HG03521 (cell line): Measurements from ENCODE around the gene PPP1R14B.

Experiments used
- ATAC-seq: cut with Tn5 transposase; IDR thresholded peaks from one replicate; pipeline ENCODE4 v1.9.1; 2021; ENCODE audit warnings: mild to moderate bottlenecking, moderate library complexity; ENCODE audit not compliant: unreplicated experiment

PPP1R14B gene

DNA sequence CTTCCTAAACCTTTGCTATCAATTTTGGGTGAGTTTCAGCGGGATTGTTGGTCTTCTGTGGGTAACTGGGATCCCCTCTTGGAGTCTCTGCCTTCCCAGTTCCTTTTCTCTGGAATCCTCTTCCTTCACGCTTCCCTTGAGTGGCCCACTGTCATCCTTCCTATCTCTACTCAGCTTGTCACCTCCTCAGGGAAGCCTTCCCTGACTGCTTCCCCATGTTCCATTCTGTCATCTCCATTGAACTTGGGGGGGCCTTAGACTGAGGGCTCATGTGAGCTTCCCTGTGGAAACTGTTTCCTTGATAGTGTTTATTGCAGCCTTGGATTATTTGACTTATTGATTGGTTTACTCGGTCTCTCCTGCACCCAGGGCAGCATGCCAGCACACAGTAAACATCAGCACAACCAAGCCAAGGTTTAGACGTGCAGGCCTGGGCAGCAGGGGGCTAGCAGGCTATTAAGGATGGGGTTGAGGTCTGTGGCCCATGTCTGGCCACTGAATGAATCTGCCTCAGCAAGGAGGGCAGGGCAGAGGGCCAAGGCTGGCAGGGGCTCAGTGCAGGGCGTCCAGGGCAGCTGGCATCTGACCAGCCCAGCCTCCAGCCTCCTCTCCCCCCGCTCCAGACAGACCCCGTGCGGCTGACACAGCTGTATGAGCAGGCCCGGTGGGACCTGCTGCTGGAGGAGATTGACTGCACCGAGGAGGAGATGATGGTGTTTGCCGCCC is 28.0 kb downstream of the PPP1R14B start:
- ATAC-seq = no peak

DNA sequence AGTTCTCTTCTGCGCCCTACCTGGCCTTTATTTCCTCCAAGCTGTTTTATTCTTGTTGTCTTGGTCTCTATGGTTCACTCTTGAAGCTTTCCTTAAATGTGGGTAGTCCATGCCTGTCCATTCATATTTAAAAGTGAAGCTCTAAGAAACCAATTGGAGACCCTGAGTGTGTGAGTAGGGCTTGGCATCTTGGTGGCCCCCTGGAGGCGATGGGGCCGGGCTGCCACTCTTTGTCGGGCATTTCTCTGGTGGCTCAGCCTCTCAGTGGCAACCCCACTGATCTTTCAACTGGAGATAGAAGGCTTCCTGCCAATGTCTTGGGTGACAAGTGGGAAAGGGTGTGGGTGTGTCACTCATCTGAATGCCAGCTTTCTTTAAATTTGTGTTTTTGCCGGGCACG is 29.9 kb downstream of the PPP1R14B start:
- no peak for ATAC-seq

DNA sequence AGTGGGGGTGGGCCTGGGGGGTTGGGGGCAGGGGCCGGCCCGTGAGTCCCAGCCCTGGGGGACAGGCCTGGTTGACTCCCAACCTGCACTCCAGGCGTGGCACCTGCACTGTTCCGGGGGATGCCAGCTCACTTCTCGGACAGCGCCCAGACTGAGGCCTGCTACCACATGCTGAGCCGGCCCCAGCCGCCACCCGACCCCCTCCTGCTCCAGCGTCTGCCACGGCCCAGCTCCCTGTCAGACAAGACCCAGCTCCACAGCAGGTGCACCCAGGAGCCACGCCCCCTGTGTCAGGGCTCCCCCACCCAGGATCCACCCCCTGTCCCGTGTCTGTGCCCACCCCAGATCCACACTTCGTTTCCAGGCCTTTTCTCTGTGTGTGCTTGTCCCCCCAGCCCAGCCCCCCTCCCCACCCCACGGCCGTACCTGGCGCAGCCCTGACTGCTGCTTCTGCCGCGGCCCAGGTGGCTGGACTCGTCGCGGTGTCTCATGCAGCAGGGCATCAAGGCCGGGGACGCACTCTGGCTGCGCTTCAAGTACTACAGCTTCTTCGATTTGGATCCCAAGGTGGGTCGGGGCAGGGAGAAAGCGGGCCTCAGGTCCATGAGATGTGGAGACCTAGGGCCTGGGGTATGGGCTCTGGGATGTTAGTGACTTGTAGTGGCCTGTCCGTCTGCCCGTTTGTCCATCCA is 35.4 kb downstream of the PPP1R14B start:
- no peak for ATAC-seq

DNA sequence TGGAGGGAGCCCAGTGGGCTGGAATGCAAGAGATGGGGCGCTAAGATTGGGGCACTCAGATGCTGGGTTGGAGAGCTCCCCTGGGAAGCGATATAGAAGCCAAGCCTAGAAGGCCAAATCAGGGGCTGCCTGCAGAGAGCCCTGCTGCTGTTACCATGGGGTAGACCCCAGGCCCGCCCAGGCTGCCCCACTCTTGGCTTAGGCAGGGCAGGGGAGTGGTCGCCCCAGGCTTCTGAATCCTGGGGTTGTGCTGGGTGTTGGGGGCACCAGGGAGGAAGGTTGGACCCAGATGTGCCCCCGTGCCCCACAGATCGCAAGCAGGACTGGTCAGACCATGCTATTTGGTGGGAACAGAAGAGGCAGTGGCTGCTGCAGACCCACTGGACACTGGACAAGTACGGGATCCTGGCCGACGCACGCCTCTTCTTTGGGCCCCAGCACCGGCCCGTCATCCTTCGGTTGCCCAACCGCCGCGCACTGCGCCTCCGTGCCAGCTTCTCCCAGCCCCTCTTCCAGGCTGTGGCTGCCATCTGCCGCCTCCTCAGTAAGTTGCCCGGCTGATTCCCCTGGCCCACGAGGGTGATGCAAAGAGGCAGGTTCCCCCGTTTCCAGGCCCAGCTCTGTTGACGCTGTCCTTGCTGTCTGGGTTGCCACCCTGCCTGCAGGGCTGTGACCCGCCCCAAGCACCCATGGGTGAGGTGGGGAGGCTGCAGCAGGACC is 36.3 kb downstream of the PPP1R14B start:
- ATAC-seq = no peak

DNA sequence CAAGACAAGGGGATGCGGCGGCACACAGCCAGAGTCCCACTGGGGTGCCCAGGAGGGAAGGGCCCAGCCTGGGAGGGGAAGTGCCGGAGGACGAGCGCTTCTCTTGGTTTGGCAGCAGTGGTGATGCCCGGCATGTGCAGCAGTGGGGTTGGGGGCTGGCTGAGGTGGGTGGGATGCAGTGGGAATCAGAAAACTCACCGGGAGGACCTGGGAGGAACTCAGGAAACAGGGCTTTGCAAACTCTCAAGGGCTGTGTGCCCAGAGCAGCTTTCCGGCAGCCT is 37.2 kb downstream of the PPP1R14B start:
- ATAC-seq = no peak

DNA sequence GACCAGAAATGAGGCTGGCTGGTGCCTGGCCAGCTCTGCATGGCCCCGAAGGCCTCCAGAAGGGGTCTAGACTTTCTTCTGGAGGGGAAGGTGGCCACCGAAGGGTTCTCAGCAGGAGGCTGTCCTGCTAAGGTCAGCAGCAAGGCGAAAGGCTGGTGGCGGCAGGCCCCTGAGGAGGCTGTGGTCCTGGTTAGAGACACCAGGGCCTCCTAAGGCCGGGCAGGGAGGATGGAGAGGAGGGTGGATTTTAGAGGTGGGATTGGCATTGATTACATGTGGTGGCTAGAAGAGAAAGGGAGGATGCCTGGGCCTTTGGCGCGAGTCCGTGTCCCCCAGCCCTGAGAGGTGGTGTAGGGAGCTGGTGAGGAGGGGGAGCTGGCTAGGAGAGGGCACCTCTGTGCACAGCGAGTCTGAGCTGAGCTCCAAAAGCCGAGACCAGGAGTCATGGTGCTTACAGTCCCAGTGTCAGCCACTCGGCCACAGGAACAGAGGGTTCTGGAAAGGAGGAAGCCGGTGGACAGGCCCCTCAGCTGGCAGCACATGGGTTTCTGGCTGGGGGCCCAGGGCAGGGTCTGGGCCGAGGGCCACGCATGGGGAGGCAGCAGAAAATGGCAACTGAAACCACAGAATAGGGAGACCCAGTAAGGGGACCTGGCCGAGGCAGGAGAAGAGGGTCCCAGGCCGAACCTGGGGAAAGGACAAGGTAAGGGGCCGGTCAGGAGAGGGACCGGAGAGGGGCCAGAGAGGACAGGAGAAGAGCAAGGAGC is 37.8 kb downstream of the PPP1R14B start:
- no peak for ATAC-seq

DNA sequence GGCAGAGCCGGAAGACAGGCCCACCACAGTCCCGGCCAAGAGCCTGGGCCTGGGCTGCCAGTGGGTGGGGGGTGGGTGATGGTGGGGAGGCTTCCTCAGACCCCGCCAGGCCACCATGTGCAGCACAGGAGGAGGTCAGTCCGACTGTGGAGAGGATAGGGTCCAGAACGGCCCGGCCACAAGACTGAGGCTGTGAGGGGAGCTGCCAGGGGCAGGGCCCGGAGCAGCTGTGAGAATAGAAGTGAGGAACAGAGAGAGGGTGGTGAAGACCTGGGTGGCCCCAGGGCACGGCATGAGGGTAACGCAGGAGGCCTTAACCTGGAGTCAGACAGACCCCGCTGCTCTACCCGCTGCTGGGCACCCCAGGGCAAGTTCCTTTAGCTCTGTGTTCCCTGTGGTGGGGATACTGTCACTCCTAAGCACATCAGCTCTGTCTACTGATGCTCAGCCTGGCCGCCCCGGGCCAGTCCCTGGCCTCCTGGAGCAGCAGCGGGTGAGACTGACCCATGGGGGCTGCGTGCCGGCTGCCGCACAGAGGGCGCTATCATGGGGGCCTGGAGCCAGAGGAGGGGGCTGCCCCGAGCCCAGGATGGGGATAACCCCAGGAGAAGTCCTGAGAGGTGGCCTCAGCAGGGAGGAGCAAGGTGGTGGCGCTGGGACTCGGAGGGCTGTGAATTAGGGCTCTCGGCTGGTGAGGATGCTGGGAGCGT is 38.5 kb downstream of the PPP1R14B start:
- no peak for ATAC-seq

DNA sequence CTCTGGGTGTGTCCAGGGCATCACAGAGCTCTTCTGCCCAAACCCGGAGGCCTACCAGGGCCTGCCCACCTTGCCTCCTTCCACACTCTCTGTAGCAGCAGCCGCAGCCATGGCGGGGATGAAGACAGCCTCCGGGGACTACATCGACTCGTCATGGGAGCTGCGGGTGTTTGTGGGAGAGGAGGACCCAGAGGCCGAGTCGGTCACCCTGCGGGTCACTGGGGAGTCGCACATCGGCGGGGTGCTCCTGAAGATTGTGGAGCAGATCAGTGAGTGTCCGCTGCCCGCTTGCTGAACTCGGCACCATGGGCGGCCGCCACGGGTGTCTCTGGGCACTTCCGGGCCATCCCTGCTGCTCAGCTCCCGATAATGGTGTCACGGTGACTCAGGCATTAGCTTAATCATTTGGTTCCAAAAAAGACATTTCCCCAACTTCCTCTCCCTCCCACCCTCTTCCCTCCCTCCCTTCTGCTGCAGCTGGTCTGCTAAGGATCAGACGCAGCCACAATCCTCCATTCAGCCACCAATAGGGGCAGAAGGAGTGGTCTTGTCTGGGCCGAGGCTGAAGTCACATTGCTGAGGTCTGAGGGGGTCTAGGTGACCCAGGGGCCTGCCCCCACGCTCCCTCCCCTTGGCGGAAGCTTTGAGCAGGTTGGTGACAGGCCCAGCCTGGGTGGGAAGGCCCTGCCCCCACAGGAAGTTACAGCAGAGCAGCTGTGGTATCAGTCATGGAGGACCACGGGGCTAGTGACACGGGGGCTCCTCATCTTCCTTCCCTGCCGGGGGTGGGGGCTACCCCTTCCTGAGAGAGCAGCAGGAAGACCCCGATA is 39.3 kb downstream of the PPP1R14B start:
- peak; percentile 61 for ATAC-seq

DNA sequence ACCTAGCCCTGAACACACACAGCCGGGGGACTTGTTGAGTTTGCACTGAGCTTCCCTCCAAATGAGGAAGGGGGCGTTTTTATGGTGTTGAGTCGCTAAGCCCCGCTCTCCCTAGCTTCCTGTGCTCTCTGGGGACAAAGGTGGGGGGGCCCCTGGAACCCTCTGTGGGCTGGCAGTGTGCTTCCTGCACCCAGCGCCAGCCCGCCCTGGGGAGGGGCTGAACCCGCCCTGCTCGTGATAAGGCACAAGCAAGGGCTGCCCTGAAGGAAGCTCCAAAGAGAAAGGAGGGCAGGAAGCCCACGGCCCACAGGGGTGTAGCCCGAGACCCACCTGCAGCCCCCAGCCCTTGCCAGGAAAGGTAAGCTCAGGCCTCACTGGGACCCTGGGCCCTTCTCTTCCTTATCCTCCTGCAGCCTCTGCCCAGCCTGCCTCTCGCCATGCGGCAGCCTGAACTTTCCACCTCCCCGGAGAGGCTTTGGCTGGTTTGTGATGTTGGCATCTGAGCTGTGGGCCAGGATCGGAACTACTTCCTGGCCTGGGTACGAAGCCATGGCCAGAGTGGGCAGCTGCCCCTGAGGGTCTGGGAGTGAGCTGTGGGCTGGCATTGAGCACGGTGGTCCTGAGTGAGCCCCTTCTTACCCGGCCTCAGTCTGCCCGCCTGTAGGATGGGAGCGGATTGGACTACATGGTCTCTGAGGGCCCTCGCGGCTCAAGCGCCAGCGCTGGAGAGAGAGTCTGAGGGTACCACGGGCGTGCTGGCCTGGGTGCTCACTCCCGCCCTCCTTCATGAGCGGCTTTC is 40.1 kb downstream of the PPP1R14B start, which contains the start of gene FERMT3:
Gene FERMT3 (plus strand): TSS at position 265 of the 799 bp plus-strand sequence. CDS start 644 bp downstream, outside the sequence.
- ATAC-seq = no peak

DNA sequence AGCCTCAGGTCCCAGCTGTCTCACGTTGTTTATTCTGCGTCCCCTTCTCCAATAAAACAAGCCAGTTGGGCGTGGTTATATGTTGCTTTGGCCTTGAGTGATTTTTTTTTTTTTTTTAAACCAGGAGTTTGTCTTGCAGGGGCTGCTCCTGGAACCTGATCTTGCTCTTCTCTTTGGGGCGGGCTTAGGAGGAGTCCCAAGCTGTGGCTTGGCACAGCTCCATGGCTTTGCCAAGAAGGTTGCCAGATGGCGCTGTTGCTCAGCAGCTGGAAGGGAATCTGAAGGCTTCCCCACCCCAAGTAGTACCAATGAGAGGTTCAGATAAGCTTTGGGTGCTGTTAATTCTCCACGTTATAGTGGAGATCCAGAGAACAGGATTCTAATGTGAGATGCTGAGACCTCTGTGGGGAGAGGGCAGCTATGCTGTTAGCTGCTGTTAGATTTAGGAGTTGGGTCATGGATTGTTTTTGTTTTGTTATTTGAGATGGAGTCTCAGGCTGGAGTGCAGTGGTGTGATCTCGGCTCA is 42.2 kb downstream of the PPP1R14B start:
- ATAC-seq = no peak

DNA sequence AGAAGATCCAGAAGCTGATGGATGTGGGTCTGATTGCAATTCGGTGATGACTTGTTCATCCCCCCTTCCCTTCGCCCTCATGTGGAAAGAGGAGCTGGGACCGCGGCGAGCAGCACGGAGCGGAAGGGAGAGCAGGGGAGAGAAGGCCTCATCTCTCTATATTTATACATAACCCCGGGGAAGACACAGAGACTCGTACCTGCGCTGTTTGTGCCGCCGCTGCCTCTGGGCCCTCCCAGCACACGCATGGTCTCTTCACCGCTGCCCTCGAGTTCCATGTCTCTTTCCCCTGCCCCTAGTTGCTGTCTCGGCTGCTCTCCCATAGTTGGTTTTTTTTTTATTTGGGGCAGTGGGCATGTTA is 42.7 kb downstream of the PPP1R14B start:
- no peak for ATAC-seq

DNA sequence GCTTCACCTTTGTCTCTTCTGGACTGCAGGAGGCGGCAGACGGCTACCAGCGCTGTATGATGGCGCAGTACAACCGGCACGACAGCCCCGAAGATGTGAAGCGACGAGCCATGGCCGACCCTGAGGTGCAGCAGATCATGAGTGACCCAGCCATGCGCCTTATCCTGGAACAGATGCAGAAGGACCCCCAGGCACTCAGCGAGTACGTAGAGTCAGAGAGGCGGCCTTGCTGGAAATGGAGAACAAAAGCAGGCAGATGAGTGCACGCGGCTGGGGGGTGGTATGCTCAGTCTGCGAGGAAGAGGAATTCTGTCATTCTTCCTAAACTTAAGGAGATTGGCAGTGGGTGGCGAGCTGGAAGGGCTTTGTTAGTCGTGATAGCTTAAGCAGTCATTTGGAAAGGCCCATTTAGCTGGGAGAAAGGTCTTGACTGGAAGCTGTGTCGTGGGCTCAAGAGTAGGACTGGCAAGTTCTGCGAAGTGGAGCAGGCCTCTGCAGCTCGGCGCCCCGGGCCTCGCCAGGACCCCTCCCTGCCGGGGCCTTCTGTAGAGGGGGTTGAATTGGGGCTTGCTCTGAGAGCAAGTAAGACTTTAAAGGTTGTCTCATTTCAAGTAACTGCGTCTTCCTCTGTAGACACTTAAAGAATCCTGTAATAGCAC is 43.2 kb downstream of the PPP1R14B start:
- ATAC-seq = no peak

DNA sequence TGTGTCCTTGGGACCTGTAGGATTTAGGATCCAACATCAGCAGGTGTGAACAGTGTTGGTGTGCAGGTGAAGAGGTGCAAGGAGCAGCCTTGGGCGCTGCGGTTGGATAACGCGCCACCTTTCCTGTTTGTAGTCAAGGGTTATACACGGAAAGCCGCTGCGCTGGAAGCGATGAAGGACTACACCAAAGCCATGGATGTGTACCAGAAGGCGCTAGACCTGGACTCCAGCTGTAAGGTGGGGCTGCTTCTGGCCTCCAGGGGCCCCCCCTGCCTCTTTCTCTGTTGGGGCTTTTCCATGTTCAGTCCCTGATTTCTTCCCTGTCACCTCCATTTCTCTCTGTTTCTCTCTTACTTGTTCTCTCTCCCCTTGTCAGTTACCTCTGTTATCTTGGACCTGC is 43.8 kb downstream of the PPP1R14B start:
- no peak for ATAC-seq

DNA sequence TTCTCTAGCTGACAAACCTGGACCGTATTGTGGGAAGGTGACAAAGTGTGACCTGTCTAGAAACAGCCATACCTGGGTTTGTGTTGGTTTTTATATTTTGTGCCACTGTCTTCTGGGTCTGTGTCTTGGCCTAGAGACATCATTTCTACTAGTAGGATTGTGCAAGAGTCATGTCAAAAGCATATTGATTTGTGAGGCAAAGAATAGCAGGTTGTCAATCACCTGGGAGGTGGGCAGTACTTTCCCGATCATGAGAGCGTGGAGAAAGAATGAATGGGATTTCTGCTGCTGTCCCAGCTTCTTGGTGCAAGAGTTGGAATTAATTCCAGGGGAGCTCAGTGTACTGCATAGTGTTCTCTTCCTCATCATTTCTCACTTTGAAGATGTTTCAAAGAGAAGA is 45.2 kb downstream of the PPP1R14B start:
- no peak for ATAC-seq

DNA sequence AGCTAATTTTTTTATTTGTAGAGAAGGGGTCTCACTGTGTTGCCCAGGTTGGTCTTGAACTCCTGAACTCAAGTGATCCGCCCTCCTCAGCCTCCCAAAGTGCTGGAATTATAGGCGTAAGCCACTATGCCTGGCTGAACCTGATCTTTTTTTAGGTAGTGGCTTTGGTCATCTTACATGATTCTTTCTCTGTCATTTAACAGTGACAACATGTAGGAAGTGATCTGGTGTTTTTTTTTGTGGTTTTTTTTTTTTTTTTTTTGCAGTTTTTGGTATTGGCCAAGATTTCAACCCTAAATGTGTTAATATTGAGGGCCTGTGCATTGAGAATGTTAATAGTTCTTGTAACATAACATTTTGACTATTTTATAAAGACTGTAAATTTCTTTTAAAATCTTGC is 48.2 kb downstream of the PPP1R14B start:
- ATAC-seq = no peak

DNA sequence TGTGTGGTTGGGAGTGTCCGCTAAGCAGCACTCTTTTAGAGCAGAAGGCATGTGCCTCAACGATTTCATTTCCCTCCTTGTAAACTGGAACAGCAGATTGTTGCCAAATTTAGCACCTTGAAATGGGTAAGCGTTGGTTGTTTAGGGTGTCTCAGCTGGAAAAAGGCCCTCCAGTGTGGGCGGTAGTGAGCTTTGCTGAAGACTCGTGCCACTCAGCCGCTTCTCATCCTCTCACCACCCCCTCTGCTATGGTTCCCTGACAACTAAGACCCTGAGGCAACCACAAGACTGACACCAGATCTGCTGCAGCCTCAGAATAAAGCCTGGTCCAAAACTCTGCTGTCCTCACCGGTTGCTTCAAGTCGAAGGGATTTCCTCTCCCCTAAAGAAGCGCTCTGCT is 50.1 kb downstream of the PPP1R14B start:
- no peak for ATAC-seq
